ENCODE measurements around the gene IGF1R. TPM values are rescaled to one million over a fixed set of nuclear protein-coding genes. Genes with fewer than 3 reads are reported as not detected.

The IGF1R gene
- polyA plus RNA-seq, 5 donors = 23.6 to 32.0 (median 30.6) TPM

DNA sequence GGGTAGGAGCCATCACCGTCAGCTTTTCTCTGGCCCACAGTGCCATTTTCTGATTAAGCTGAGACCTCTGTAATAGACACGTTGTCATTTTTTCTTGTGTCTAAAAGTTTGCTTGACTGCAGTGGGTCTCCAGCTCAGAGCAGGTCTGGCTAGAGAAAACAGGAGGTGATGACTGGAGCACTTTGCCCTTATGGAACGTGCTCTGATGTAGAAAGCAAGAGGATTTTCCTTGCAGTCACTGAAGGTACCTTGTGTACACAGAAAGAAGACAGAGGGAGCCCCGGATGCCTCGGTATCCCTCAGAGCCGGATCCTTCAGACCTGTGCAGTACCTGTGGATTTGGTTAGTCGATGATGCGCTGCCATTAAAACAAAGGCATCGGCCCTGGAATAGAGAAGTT lies 76.2 kb downstream of the IGF1R start:
- no peak for DNase-seq

GRCh38 chr15:98725874-98726273 lies 77.5 kb downstream of the IGF1R start:
- DNase-seq = no peak

DNA sequence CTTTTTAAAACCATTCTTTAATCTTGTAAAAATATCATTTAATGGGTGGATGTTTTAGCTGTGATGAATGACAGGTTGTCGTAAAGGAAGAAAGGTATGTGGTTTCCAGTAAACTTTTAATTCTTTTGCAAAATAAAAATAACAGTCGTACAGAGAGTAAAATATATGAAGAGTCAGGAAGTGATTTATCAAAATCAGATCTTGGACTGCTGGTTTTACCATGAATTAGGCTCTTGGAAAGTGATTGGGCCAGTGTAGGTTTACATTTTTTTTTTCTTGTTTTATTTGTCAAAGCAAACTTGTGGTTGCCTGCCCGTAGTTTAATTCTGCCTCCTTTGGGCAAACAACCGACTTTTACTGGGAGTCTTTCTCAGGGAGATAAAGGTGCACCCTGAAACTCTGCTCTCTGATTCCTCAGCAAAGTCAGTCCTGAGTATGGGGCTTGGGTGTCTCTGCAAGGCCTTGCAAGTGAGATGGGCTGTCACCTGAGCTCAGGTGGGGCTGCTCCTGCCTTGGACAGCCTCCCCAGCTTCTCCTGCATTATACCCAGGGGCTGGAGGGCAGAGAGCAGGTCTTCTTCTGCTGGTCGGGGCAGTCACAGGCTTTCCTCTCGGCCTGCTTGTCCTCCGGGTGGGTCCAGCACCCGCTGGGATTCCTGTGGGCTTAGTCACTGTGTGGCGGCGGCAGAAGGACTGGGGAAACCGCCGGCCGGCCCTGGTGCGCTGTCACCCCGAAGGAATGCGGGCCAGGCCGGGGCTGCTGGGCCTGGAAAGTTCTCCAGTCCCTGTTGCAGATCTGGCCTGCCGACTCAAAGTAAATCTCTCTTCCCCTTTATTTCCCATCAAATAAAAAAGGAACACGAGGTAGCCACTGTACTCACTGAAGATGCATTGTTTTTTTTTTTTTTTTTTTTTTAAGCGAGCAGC lies 79.0 kb downstream of the IGF1R start:
- peak; percentile 73 to 75 for DNase-seq

DNA sequence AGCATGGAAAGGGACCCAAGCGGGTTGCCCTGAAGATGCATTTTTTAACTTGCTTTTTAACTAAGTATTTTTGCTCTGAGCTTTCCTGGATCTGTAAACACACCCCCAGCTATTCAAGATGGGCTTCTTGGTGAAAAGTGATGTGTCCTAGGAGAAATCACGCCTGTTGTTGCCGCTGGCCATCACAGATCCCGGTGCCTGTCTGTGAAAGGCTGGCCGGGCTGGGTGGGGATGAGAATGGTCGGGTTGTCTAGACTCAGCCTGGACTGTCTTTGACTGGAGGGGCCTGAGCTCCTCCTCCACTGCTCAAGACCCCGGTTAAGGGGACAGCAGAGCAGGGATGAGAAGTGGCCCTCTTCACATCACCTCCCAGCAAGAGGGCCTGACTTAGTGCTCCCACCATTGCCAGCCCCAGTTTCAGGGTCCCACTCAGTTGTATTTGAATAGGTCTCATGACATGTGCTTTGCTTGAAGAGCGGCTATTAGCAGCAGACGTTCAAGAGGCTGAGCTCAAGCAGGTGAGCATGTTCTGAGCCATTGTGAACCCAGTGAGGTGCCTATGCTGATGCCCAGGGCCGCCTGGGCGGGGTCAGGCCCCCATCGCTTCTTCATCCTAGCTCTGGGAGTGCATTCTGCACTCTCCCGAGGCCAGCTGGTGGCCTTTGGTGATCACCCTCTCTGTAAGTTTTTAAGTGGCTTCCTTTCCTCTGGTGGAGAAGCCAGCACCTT lies 79.9 kb downstream of the IGF1R start:
- no peak for DNase-seq

GRCh38 chr15:98728811-98729160 lies 80.4 kb downstream of the IGF1R start:
- no peak for DNase-seq

- DNase-seq = no peak
Measured at GRCh38 chr15:98729446-98730042, 81.2 kb downstream of the IGF1R start.

DNA sequence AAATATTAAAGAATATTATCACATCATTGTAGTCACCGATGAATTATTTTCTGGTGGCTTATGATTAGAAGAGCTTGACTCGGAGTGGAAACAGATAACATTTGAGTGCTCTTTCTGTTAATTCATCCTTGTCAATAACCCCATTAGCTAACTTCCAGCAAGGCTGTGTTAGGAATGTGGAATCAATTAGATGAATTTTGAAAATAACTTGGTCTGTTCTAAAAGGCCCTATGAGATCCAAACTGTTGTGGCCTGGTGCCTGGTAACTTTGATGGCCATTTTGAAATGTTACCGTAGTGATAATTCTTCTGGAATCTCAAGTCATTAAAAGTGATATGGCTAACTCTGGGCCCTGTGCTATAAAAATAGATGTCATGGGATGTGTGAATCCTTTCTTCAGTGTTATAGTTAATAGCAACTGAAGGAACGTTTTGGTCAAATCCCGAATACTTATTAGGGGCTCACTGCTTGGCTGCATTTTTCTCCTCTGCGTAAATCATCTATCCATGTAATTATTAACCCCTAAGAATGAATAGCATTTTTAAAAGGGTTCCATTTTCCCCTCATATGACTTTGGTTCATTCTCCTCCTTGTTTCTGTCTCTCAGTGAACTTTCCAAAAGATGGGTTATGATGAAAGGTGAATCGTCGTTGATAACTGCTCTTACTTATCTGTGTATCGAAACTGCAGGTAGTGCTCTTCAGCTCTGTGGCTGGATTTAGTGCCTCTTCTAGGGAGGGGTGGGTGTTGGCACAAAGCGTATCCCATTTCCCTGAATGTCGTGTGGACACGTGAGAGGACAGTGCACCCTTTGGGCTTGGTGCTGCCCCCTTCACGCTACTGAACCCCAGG lies 82.7 kb downstream of the IGF1R start:
- no peak for DNase-seq

DNA sequence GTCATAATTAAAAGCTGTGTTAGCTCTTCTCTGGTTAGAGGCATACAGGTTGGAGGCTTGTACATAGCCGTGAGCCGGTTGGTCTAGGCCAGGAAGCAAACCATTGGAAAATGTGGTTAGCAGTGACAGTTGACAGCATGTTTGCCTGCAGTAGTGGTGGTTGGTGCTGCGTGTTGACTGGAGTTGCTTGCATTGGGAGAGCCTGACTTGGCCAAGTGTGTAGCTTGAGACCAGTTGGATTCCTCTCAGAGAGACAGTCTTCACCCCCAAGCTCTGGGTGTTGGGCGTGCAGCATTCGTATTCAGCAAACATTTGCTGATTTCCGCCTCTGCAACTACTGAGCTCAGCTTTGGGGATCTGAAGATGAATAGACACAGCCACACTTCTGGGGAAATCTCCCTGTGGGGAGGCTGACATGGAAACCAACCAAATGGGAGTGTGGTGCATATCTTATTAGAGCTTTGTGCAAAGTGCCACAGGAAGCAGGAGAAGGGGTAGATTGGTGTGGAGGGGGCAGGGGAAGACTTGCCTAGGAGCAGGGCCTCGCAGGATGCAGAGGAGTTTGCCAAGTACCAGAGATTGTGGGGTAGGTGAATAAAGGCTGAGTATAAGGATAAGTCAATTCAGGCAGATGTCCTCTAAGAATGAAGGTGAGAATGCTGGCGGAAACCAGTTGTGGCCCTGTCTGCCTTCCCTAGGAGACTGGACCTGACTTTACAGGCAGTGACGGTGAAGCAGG lies 83.5 kb downstream of the IGF1R start:
- no peak for DNase-seq

GRCh38 chr15:98733098-98733497 lies 84.8 kb downstream of the IGF1R start:
- DNase-seq = no peak

DNA sequence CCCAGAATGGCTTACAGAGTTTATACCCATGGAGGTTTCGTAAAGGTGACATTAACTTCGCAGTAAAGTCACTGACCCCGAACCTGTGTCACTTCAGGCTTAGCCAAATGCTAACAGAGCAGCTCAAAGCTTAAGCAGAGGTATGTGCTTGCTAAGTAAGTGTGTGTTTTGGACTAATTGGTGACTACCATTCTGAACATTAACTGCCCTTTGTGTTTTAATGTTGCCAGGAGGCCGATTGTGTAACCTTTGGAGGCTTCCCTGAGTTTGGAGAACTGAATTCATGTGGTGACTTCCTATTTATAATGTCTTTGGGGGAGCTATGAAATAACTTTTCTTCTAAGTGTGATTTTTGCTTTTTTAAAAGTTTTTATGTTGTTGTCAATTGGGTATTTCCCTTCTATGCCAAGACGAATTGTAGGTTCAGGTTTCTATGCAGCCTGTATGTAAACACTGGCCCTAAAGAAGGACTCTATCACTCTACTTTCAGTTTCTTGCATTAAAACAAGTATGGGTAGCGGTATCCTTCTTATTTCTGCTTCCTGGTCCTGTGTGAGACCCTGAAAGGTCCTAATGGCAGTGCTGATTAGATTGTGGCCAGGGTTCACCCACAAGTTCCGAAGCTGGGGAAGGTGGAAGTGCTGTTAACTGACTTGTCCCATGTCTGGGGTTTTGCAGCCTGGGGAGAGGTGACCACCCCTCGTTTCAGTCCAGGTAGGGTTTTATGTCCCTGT lies 86.3 kb downstream of the IGF1R start:
- no peak for DNase-seq

GRCh38 chr15:98735304-98735703 lies 87.0 kb downstream of the IGF1R start:
- DNase-seq = no peak

DNA sequence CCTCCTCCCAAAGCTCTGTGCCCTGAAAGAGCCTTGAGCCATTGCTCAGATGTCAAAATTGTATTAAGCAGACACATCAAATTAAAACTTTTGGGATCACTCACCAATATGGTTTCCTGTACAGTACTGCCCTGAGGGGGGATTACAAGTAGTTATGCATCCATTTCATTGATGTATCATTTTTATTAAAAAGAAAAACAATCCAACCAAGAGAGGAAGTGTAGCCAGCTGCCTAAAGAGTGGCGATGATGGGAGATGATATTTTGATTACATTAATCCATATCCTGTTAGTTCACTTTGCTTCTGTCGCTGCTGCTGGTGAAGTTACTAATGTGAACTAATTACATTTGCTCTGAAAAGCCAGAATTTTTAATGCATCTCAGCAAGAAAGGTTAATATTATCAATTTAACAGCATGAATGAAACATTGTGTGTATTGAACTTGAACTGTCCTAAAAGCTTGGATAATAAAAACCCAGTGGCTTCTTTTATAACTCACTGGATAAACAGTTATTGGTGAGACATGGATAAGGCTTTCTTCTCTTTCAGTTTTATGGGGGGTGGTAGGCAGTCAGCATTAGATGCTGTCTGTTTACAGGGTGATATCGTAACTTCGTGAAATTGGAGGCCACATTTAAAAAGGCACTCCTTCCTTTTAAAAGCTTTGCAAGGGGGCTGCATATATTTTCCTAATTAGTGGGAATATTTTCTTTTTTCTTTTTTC lies 87.7 kb downstream of the IGF1R start:
- no peak for DNase-seq

GRCh38 chr15:98737159-98737558 lies 88.8 kb downstream of the IGF1R start:
- DNase-seq = no peak

GRCh38 chr15:98737721-98738120 lies 89.4 kb downstream of the IGF1R start:
- no peak for DNase-seq

- DNase-seq = no peak
Measured at GRCh38 chr15:98738689-98739401, 90.5 kb downstream of the IGF1R start.

DNA sequence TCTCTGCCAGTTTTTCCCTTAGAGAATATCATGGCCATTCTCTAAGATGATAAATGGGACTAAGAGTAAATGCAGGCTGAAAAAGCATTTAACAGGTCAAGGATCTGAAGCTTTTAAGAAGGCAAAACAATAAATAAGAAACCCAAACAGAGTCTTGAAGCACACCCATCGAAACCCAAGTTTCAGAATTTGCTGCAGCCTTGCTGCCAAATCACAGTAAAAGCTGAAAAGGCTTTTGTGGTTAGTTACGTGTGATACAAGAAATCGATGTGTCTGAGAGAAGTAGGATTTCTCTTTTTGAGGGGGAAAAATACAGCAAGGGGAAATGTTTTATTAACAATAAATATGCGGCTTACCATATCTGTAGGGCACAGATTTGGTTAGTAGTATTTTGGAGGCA lies 92.0 kb downstream of the IGF1R start:
- no peak for DNase-seq

- no peak for DNase-seq
Measured at GRCh38 chr15:98740963-98741362, 92.6 kb downstream of the IGF1R start.

GRCh38 chr15:98743177-98743576 lies 94.8 kb downstream of the IGF1R start:
- no peak for DNase-seq

GRCh38 chr15:98744506-98744905 lies 96.2 kb downstream of the IGF1R start:
- DNase-seq = no peak

Measured in right lung (tissue), 5 donors.